Measurements from ENCODE around the gene OOEP.

Gene OOEP

DNA sequence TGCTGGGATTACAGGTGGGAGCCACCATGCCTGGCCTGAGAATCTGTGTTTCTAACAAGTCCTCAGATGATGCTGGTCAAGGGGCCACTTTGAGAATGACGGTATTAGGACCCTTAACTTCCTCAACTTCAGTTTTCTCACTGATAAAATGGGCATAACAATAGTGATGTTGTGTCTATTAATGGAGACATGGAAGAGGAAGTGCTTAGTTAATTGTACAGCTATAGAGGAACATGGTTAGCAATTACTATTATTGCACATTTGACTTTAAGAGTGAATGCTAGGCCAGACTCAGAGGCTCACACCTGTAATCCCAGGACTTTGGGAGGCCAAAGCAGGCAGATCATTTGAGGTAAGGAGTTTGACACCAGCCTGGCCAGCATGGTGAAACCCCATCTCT is 28.4 kb downstream of the OOEP start:
- Histone ChIP-seq H2AFZ (ENCODE audit: insufficient read depth, low read length, poor library complexity) (no peak overlapping the region), H3K9ac (ENCODE audit: low read length) (no peak overlapping the region)

DNA sequence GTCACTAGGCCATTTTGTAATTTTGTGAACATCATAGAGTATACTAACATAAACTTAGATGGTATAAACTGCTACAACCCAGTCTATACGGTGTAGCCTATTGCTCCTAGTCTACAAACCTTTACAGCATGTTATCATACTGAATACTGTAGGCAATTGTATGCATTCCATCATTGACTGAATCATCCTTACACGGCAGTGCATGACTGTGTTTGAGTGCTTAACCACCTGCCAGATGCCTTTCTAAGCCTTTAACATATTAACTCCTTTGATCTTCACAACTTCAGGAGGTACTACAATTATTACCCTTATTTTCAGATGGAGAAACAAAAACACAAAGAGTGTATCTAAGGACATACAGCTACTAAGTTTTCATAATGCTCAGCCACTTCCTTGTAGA is 29.6 kb downstream of the OOEP start:
- no peaks in the 10 kb centered on the region for H3K4me1 ChIP-seq (ENCODE audit: control insufficient read depth in 1 of 2, insufficient read depth in 2 of 2, low read length in 2 of 2)
- H2BK12ac ChIP-seq (ENCODE audit: low read length): no peak overlapping the region
- no peak overlapping the region for H3K4ac ChIP-seq (ENCODE audit: low read depth, low read length)
- no peak overlapping the region for H3K23ac ChIP-seq (ENCODE audit: low read length)
- no peak overlapping the region for H3K14ac ChIP-seq (ENCODE audit: low read length)
- H3K27me3 ChIP-seq (ENCODE audit: insufficient read depth, low read length): no peaks in the 10 kb centered on the region
- no peaks in the 10 kb centered on the region for H3K36me3 ChIP-seq (ENCODE audit: control insufficient read depth in 1 of 2, insufficient read depth in 2 of 2, low read length in 2 of 2)
- no peak overlapping the region for H3K9ac ChIP-seq (ENCODE audit: low read length)
- H2BK120ac ChIP-seq (ENCODE audit: insufficient read depth, low read length, poor library complexity): no peak overlapping the region
- H3K79me2 ChIP-seq (ENCODE audit: control insufficient read depth, insufficient read depth, low read length, poor library complexity): no peaks in the 10 kb centered on the region
- no peak overlapping the region for H4K12ac ChIP-seq (ENCODE audit: low read depth, low read length)
- H3K27ac ChIP-seq (ENCODE audit: low read depth, low read length): no peak overlapping the region
- no peak overlapping the region for H3K18ac ChIP-seq (ENCODE audit: low read length)
- no peak overlapping the region for H2AK5ac ChIP-seq (ENCODE audit: low read length)
- H2BK5ac ChIP-seq (ENCODE audit: low read depth, low read length, poor library complexity): no peak overlapping the region
- H3K9me3 ChIP-seq (ENCODE audit: insufficient read depth, low read depth, low read length): no peaks in the 10 kb centered on the region
- no peaks in the 10 kb centered on the region for H3K79me1 ChIP-seq (ENCODE audit: low read length)
- no peak overlapping the region for H2AFZ ChIP-seq (ENCODE audit: insufficient read depth, low read length, poor library complexity)
- no peak overlapping the region for H4K91ac ChIP-seq (ENCODE audit: low read depth, low read length)
- no CpG with 5 or more reads among the region's 2 CpGs for WGBS (ENCODE audit: extremely low coverage, insufficient coverage, insufficient read length)
- peak in 1 of 2 donors; percentile 23 for DNase-seq
- no peak overlapping the region for H3K4me3 ChIP-seq (ENCODE audit: low read depth, low read length)
- no peak overlapping the region for H3K4me2 ChIP-seq (ENCODE audit: low read length)
- no peak overlapping the region for H4K8ac ChIP-seq (ENCODE audit: low read depth, low read length)

More for the DNA sequence above, 28.4 kb downstream of the OOEP start:
- no peak overlapping the region for H3K14ac ChIP-seq (ENCODE audit: low read length)
- H3K4me2 ChIP-seq (ENCODE audit: low read length): no peak overlapping the region
- no peak overlapping the region for H2BK12ac ChIP-seq (ENCODE audit: low read length)
- H2BK120ac ChIP-seq (ENCODE audit: insufficient read depth, low read length, poor library complexity): no peak overlapping the region
- no peaks in the 10 kb centered on the region for H3K79me1 ChIP-seq (ENCODE audit: low read length)
- DNase-seq: no peak
- H3K36me3 ChIP-seq (ENCODE audit: control insufficient read depth in 1 of 2, insufficient read depth in 2 of 2, low read length in 2 of 2): no peaks in the 10 kb centered on the region
- no peak overlapping the region for H3K4me3 ChIP-seq (ENCODE audit: low read depth, low read length)
- no peaks in the 10 kb centered on the region for H3K79me2 ChIP-seq (ENCODE audit: control insufficient read depth, insufficient read depth, low read length, poor library complexity)
- H3K23ac ChIP-seq (ENCODE audit: low read length): no peak overlapping the region
- WGBS (ENCODE audit: extremely low coverage, insufficient coverage, insufficient read length): no CpG with 5 or more reads among the region's 1 CpG
- H3K27me3 ChIP-seq (ENCODE audit: insufficient read depth, low read length): no peaks in the 10 kb centered on the region
- H4K8ac ChIP-seq (ENCODE audit: low read depth, low read length): no peak overlapping the region
- H4K91ac ChIP-seq (ENCODE audit: low read depth, low read length): no peak overlapping the region
- H4K12ac ChIP-seq (ENCODE audit: low read depth, low read length): no peak overlapping the region
- H3K18ac ChIP-seq (ENCODE audit: low read length): no peak overlapping the region
- H3K27ac ChIP-seq (ENCODE audit: low read depth, low read length): no peak overlapping the region
- H3K4ac ChIP-seq (ENCODE audit: low read depth, low read length): no peak overlapping the region
- H3K4me1 ChIP-seq (ENCODE audit: control insufficient read depth in 1 of 2, insufficient read depth in 2 of 2, low read length in 2 of 2): no peaks in the 10 kb centered on the region
- no peak overlapping the region for H2BK5ac ChIP-seq (ENCODE audit: low read depth, low read length, poor library complexity)
- H3K9me3 ChIP-seq (ENCODE audit: insufficient read depth, low read depth, low read length): no peaks in the 10 kb centered on the region
- no peak overlapping the region for H2AK5ac ChIP-seq (ENCODE audit: low read length)

DNA sequence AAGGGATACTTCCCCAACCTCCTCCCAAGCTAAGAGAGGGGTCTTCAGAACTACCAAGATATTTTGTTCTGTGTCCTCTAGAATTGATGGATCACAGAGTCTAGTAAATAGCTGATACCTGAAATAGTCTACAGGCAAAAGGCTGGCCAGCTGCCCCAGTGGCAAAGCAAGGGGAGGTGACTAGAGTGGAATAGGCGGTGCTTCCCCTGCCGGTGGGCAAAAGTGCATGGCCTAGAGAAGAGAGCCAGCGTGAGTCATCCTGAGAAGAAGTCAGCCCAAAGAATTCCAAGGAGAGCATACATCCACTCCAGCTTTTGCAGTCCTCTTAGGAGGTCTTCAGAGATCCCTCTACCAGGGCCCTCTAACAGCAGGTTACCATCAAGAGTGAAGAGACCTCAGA is 30.4 kb downstream of the OOEP start:
- WGBS (ENCODE audit: extremely low coverage, insufficient coverage, insufficient read length): no CpG with 5 or more reads among the region's 3 CpGs
- no peak overlapping the region for H3K14ac ChIP-seq (ENCODE audit: low read length)
- H2BK12ac ChIP-seq (ENCODE audit: low read length): no peak overlapping the region
- H3K36me3 ChIP-seq (ENCODE audit: control insufficient read depth in 1 of 2, insufficient read depth in 2 of 2, low read length in 2 of 2): no peaks in the 10 kb centered on the region
- H4K91ac ChIP-seq (ENCODE audit: low read depth, low read length): no peak overlapping the region
- H3K4ac ChIP-seq (ENCODE audit: low read depth, low read length): no peak overlapping the region
- H3K27me3 ChIP-seq (ENCODE audit: insufficient read depth, low read length): no peaks in the 10 kb centered on the region
- no peak overlapping the region for H3K27ac ChIP-seq (ENCODE audit: low read depth, low read length)
- no peaks in the 10 kb centered on the region for H3K79me2 ChIP-seq (ENCODE audit: control insufficient read depth, insufficient read depth, low read length, poor library complexity)
- no peak overlapping the region for H3K4me2 ChIP-seq (ENCODE audit: low read length)
- DNase-seq: no peak
- no peak overlapping the region for H2AK5ac ChIP-seq (ENCODE audit: low read length)
- H3K4me3 ChIP-seq (ENCODE audit: low read depth, low read length): no peak overlapping the region
- H3K79me1 ChIP-seq (ENCODE audit: low read length): no peaks in the 10 kb centered on the region
- H3K9me3 ChIP-seq (ENCODE audit: insufficient read depth, low read depth, low read length): no peaks in the 10 kb centered on the region
- no peak overlapping the region for H2BK120ac ChIP-seq (ENCODE audit: insufficient read depth, low read length, poor library complexity)
- no peak overlapping the region for H3K18ac ChIP-seq (ENCODE audit: low read length)
- no peak overlapping the region for H2AFZ ChIP-seq (ENCODE audit: insufficient read depth, low read length, poor library complexity)
- no peaks in the 10 kb centered on the region for H3K4me1 ChIP-seq (ENCODE audit: control insufficient read depth in 1 of 2, insufficient read depth in 2 of 2, low read length in 2 of 2)
- H4K8ac ChIP-seq (ENCODE audit: low read depth, low read length): no peak overlapping the region
- H2BK5ac ChIP-seq (ENCODE audit: low read depth, low read length, poor library complexity): no peak overlapping the region
- H3K23ac ChIP-seq (ENCODE audit: low read length): no peak overlapping the region
- no peak overlapping the region for H4K12ac ChIP-seq (ENCODE audit: low read depth, low read length)
- no peak overlapping the region for H3K9ac ChIP-seq (ENCODE audit: low read length)

DNA sequence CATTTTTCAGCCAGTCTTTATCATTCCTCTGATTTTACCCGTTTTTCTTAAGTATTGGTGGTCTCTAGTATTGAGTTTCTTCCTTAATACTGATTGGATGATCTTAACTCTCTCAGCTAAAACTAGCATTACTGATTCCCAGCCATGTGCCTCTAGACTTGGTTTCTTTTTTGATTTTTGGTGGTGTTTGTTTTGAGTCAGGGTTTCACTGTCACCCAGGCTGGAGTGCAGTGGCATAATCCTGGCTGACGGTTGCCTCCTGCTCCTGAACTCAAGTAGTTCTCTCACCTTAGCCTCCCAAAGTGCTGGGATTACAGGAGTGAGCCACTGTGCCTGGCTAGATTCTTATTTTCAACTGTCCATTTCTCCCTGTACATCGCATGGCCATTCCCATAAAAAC is 40.5 kb downstream of the OOEP start:
- no peak overlapping the region for H2AK5ac ChIP-seq (ENCODE audit: low read length)

More for the DNA sequence above, 40.5 kb downstream of the OOEP start:
- H2BK5ac ChIP-seq (ENCODE audit: low read depth, low read length, poor library complexity): no peak overlapping the region
- H4K12ac ChIP-seq (ENCODE audit: low read depth, low read length): no peak overlapping the region
- H3K23ac ChIP-seq (ENCODE audit: low read length): no peak overlapping the region
- H2AFZ ChIP-seq (ENCODE audit: insufficient read depth, low read length, poor library complexity): no peak overlapping the region
- no peaks in the 10 kb centered on the region for H3K27me3 ChIP-seq (ENCODE audit: insufficient read depth, low read length)
- H4K8ac ChIP-seq (ENCODE audit: low read depth, low read length): no peak overlapping the region
- no peak for DNase-seq
- H3K4me2 ChIP-seq (ENCODE audit: low read length): no peak overlapping the region
- no peak overlapping the region for H3K4me3 ChIP-seq (ENCODE audit: low read depth, low read length)
- H3K9me3 ChIP-seq (ENCODE audit: insufficient read depth, low read depth, low read length): no peaks in the 10 kb centered on the region
- no CpG with 5 or more reads among the region's 3 CpGs for WGBS (ENCODE audit: extremely low coverage, insufficient coverage, insufficient read length)
- H3K36me3 ChIP-seq (ENCODE audit: control insufficient read depth in 1 of 2, insufficient read depth in 2 of 2, low read length in 2 of 2): no peaks in the 10 kb centered on the region
- H4K91ac ChIP-seq (ENCODE audit: low read depth, low read length): no peak overlapping the region
- H3K79me2 ChIP-seq (ENCODE audit: control insufficient read depth, insufficient read depth, low read length, poor library complexity): no peaks in the 10 kb centered on the region
- no peaks in the 10 kb centered on the region for H3K79me1 ChIP-seq (ENCODE audit: low read length)
- H3K27ac ChIP-seq (ENCODE audit: low read depth, low read length): no peak overlapping the region
- no peak overlapping the region for H2BK120ac ChIP-seq (ENCODE audit: insufficient read depth, low read length, poor library complexity)
- H3K14ac ChIP-seq (ENCODE audit: low read length): no peak overlapping the region
- no peak overlapping the region for H3K18ac ChIP-seq (ENCODE audit: low read length)
- H3K4me1 ChIP-seq (ENCODE audit: control insufficient read depth in 1 of 2, insufficient read depth in 2 of 2, low read length in 2 of 2): no peaks in the 10 kb centered on the region
- no peak overlapping the region for H2BK12ac ChIP-seq (ENCODE audit: low read length)
- H3K9ac ChIP-seq (ENCODE audit: low read length): no peak overlapping the region
- no peak overlapping the region for H3K4ac ChIP-seq (ENCODE audit: low read depth, low read length)

Data from trophoblast cell (in vitro differentiated cells and primary cell).